NT2/D1 (cell line): ENCODE data around the gene LTA.

Source experiments
- YY1 ChIP-seq: IDR thresholded peaks from 2 replicates; pipeline ENCODE4 v1.6.1; 2011; ENCODE audit not compliant: insufficient read length, insufficient read depth
- ZNF274 ChIP-seq: IDR thresholded peaks from 2 replicates; pipeline ENCODE4 v1.6.1; 2011; ENCODE audit warnings: mild to moderate bottlenecking, low read depth, low read length

- TF ChIP-seq YY1 (no peak), ZNF274 (no peak)
Measured at GRCh38 chr6:31622684-31623091, 50.6 kb downstream of the LTA start.
